ENCODE measurements around the gene MAN1B1.
A peak's percentile ranks its signal among the peaks of the same experiment; 100 is the strongest.
"Not testable (repeated sequence)": the region's sequence is repeated elsewhere in the genome, so short reads cannot be mapped to it uniquely, and the experiment has no call there.

The MAN1B1 gene

DNA sequence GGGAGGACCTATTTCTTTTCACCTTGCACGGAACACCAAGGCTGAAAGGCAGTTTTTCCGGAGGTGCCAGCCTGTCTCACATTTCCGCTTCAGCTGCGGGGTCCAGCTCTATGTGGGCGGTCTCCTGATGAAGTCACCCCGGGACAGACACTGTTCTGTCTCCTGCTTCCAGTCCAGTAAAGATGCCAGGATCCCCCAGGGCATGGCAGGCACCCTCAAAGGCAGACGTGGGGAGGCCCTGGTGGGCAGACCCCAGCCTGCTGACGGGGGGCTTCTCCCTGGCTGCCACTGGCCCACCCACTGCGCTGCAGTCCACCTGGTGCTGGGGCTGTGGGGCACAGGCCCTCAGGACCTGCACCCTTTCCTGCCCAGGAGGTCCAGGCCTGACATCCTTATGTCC lies 24.0 kb upstream of the MAN1B1 start:
- H3K27ac ChIP-seq (ENCODE audit: insufficient read depth, low read length, poor library complexity, severe bottlenecking); H3K9me3 ChIP-seq (ENCODE audit: control insufficient read depth, low read length); H3K4me3 ChIP-seq (ENCODE audit: insufficient read depth, low read depth, low read length, poor library complexity, severe bottlenecking); H3K4me1 ChIP-seq (ENCODE audit: control insufficient read depth, insufficient read depth, low read length, poor library complexity, severe bottlenecking); H3K36me3 ChIP-seq (ENCODE audit: control insufficient read depth, insufficient read depth, low read length); DNase-seq; H3K27me3 ChIP-seq (replicated peaks; ENCODE audit: control insufficient read depth, insufficient read depth, low read length, poor library complexity, severe bottlenecking): not testable (repeated sequence)

DNA sequence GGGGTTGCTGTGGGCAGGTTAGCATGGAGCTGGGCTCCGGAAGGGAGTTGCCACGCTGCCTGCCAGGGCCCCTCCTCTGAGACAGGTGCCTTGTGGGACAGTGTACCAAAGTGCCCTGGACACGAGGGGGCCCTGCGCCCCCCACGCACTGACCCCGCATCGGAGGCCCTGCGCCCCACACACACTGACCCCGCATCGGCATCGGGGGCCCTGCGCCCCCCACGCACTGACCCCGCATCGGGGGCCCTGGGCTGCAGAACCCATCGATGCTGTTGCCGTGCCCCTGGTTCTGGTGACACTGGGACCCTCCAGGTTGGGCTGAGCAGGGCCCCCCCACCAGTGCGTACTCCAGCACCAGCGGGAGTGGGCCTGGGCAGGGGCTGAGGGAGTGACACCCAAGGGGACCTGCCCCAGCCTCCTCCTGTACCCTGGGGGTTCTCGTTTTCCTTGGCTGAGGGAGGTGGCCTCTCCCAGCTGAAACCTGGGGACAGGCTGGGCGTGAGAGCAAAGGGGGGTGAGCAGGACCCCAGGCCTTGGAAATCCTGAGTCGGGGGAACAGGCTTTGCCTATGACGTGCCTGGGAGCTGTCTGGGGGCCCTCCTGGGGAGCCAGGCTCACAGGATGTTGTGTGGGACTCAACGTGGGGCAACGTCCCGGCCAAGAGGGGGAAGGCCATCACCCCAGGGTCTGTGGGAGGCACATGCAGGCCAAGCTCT lies 23.3 kb upstream of the MAN1B1 start:
- Histone ChIP-seq H3K9me3 (ENCODE audit: control insufficient read depth, low read length) (no peaks in the 10 kb centered on the region), H3K27ac (ENCODE audit: insufficient read depth, low read length, poor library complexity, severe bottlenecking) (no peak overlapping the region), H3K27me3 (replicated peaks; ENCODE audit: control insufficient read depth, insufficient read depth, low read length, poor library complexity, severe bottlenecking) (no peaks in the 10 kb centered on the region), H3K4me3 (ENCODE audit: insufficient read depth, low read depth, low read length, poor library complexity, severe bottlenecking) (no peak overlapping the region), H3K4me1 (ENCODE audit: control insufficient read depth, insufficient read depth, low read length, poor library complexity, severe bottlenecking) (no peaks in the 10 kb centered on the region), H3K36me3 (ENCODE audit: control insufficient read depth, insufficient read depth, low read length) (no peaks in the 10 kb centered on the region)
- no peak for DNase-seq

DNA sequence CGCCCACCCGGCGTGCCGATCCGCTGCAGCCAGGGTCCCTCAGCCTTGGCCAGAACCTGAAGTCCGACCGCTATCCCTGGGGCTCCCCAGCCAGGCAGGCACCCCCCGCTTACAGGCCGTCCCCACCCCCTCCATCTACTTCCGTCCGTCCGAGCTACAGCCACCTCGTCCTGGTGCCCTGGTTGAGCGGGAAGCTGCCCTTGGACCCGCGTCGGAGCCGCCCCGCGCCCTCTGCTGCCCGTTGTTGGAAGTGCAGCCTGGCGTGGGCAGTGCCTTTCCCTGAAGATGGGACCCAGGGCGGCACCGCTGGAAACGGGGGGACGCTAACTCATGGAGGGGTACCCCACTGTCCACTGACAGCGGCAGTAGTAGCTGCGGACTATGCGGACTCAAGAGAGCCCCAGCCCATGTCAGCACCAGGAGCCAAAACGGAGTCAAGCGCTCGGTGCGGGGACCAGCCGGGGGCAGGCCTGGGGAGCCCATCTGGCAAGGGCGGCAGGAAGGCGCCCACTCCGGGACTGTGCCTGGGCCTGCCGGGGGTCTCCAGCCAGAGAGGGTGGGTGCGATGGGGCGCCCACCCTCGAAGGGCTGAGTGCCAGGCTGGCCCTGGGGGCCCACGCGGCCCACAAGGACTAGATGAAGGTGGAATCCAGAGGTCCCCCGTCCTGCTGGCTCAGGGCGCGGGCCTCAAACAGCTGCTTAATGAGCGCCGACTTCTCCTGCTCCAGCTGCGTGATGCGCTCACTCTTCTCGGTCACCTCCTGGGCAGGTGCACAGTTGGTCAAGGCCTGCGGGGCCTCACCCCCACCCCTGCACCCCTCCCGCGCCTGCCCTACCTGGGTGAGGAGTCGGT lies 22.5 kb upstream of the MAN1B1 start:
- no peak overlapping the region for H3K4me3 ChIP-seq (ENCODE audit: insufficient read depth, low read depth, low read length, poor library complexity, severe bottlenecking)
- no peaks in the 10 kb centered on the region for H3K9me3 ChIP-seq (ENCODE audit: control insufficient read depth, low read length)
- H3K27ac ChIP-seq (ENCODE audit: insufficient read depth, low read length, poor library complexity, severe bottlenecking): no peak overlapping the region
- H3K27me3 ChIP-seq (replicated peaks; ENCODE audit: control insufficient read depth, insufficient read depth, low read length, poor library complexity, severe bottlenecking): no peaks in the 10 kb centered on the region
- H3K4me1 ChIP-seq (ENCODE audit: control insufficient read depth, insufficient read depth, low read length, poor library complexity, severe bottlenecking): peaks cover under 1% of the 10 kb centered on the region
- no peaks in the 10 kb centered on the region for H3K36me3 ChIP-seq (ENCODE audit: control insufficient read depth, insufficient read depth, low read length)
- DNase-seq: peak in 1 of 3 donors; percentile 42

DNA sequence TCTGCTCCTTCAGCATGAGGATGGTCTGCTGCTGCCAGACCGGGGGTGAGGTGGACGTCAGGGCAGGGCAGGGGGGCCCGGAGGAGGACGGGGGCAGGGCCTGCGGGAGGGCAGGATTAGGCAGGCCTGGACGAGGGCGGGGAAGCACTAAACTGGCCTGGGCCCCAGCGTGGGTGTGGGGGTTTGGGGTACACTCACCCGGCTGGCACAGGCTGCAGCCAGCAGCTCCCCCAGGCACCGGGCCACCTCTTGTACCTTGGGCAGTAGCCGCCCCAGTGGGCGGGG lies 22.0 kb upstream of the MAN1B1 start:
- H3K4me1 ChIP-seq (ENCODE audit: control insufficient read depth, insufficient read depth, low read length, poor library complexity, severe bottlenecking): peaks cover 5% of the 10 kb centered on the region
- H3K4me3 ChIP-seq (ENCODE audit: insufficient read depth, low read depth, low read length, poor library complexity, severe bottlenecking): no peak overlapping the region
- H3K36me3 ChIP-seq (ENCODE audit: control insufficient read depth, insufficient read depth, low read length): no peaks in the 10 kb centered on the region
- H3K9me3 ChIP-seq (ENCODE audit: control insufficient read depth, low read length): no peaks in the 10 kb centered on the region
- DNase-seq: no peak
- H3K27ac ChIP-seq (ENCODE audit: insufficient read depth, low read length, poor library complexity, severe bottlenecking): no peak overlapping the region
- no peaks in the 10 kb centered on the region for H3K27me3 ChIP-seq (replicated peaks; ENCODE audit: control insufficient read depth, insufficient read depth, low read length, poor library complexity, severe bottlenecking)

DNA sequence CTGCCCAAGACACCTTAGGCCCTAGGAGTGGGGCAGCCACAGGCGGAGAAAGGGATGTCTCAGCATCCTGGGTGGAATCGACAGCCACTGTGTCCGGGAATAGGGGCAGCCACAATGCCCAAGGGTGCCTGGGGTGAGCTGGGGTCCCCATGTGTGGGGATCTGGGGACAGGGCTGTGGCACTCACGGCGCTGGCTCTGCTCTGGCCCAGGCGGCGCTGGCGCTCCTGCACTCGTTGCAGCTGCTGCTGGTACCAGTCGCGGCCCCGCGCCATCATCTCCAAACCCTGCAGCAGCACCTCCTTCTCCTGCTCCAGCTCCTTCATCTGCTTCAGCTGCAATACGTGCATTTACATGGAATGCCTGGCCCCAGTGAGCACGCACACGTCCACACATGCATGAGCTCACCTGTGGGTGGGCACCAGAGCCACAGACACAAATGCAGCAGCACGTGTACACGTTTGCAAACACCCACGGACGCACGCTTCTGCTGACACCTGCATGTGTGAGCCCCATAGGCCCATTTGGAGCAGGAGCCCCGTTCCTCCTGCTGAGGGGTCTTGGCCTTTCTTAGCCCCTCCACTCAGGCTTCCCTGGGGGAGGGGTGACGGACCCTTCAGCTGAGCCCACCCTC lies 21.3 kb upstream of the MAN1B1 start:
- Histone ChIP-seq H3K27me3 (replicated peaks; ENCODE audit: control insufficient read depth, insufficient read depth, low read length, poor library complexity, severe bottlenecking) (no peaks in the 10 kb centered on the region), H3K27ac (ENCODE audit: insufficient read depth, low read length, poor library complexity, severe bottlenecking) (no peak overlapping the region), H3K9me3 (ENCODE audit: control insufficient read depth, low read length) (no peaks in the 10 kb centered on the region), H3K4me1 (ENCODE audit: control insufficient read depth, insufficient read depth, low read length, poor library complexity, severe bottlenecking) (peaks cover 5% of the 10 kb centered on the region), H3K36me3 (ENCODE audit: control insufficient read depth, insufficient read depth, low read length) (no peaks in the 10 kb centered on the region), H3K4me3 (ENCODE audit: insufficient read depth, low read depth, low read length, poor library complexity, severe bottlenecking) (no peak overlapping the region)
- DNase-seq: no peak

DNA sequence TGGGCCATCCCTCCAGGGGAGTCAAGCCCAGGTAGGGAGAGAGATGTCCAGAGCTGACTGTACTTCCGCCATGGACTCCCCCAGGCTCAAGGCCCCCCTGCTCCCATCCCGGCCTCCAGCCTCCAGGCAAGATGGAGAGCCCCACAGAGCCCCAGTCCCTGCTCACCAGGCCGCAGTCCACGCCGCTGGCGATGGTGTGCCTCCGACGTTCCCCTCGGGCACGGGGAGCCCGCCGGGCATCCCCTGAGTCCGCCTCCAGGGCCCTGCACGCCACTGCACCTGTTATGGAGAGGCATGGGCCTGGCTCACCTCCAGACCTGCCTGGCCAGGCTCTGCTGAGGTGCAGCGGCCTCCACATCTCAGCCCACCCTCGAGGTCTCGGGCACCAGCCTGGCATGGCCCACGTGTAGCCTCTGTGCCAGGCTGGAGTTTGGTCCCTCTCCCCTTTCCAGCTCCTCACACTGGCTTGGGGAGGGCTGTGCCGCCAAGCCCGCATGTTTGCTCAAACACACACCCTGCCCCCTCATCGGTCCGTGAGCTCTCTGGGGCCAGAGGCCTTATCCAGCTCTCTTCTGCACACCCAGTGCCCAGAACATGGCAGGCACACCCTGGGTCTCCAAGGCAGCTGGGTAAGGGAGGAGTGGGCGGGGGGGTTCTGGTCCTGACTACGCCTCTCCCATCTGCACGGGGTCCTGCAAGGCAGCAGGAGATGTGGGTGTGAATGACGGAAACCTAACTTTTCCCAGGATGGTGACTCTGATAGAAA lies 20.5 kb upstream of the MAN1B1 start:
- Histone ChIP-seq H3K9me3 (ENCODE audit: control insufficient read depth, low read length) (no peaks in the 10 kb centered on the region), H3K36me3 (ENCODE audit: control insufficient read depth, insufficient read depth, low read length) (no peaks in the 10 kb centered on the region), H3K4me3 (ENCODE audit: insufficient read depth, low read depth, low read length, poor library complexity, severe bottlenecking) (no peak overlapping the region), H3K27me3 (replicated peaks; ENCODE audit: control insufficient read depth, insufficient read depth, low read length, poor library complexity, severe bottlenecking) (no peaks in the 10 kb centered on the region), H3K27ac (ENCODE audit: insufficient read depth, low read length, poor library complexity, severe bottlenecking) (no peak overlapping the region), H3K4me1 (ENCODE audit: control insufficient read depth, insufficient read depth, low read length, poor library complexity, severe bottlenecking) (peaks cover 12% of the 10 kb centered on the region)
- no peak for DNase-seq

DNA sequence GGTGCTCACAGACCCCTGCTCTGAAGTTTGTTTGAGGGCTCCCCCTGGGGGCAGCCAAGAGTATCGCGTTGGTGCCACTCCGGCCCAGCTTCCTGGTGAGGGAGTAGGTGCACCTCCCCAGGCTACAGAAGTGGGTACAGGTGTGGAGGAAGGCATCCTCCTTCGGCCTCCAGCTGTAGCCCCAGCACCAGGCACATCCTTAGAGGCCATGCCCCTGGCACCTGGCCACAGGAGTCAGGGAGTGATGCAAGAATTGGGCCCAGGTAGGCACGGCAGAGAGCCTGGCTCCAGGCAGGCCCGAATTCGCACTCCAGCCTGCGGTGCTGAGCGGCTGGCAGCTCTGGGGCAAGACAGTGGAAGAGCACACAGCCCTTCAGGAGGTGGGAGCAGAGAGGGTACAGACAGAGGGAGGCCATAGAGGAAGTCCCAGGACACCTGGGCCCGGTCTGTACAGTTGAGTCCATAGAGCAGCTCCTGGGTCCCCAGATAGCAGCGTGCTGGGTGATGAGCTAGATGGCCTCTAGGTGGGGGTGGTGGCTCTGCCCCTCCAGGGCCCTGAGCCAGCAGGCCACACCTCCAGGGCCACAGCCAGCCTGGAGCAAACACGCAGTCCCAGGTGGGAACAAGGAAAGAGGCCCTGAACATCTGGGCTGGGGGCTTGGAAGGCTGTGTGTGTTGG lies 18.8 kb upstream of the MAN1B1 start:
- peak; percentile 72 to 78 (median 74) for DNase-seq
- H3K27ac ChIP-seq (ENCODE audit: insufficient read depth, low read length, poor library complexity, severe bottlenecking): peak overlapping the region; percentile 28
- H3K4me1 ChIP-seq (ENCODE audit: control insufficient read depth, insufficient read depth, low read length, poor library complexity, severe bottlenecking): peaks cover 12% of the 10 kb centered on the region
- H3K27me3 ChIP-seq (replicated peaks; ENCODE audit: control insufficient read depth, insufficient read depth, low read length, poor library complexity, severe bottlenecking): no peaks in the 10 kb centered on the region
- no peak overlapping the region for H3K4me3 ChIP-seq (ENCODE audit: insufficient read depth, low read depth, low read length, poor library complexity, severe bottlenecking)
- H3K36me3 ChIP-seq (ENCODE audit: control insufficient read depth, insufficient read depth, low read length): no peaks in the 10 kb centered on the region
- H3K9me3 ChIP-seq (ENCODE audit: control insufficient read depth, low read length): no peaks in the 10 kb centered on the region

DNA sequence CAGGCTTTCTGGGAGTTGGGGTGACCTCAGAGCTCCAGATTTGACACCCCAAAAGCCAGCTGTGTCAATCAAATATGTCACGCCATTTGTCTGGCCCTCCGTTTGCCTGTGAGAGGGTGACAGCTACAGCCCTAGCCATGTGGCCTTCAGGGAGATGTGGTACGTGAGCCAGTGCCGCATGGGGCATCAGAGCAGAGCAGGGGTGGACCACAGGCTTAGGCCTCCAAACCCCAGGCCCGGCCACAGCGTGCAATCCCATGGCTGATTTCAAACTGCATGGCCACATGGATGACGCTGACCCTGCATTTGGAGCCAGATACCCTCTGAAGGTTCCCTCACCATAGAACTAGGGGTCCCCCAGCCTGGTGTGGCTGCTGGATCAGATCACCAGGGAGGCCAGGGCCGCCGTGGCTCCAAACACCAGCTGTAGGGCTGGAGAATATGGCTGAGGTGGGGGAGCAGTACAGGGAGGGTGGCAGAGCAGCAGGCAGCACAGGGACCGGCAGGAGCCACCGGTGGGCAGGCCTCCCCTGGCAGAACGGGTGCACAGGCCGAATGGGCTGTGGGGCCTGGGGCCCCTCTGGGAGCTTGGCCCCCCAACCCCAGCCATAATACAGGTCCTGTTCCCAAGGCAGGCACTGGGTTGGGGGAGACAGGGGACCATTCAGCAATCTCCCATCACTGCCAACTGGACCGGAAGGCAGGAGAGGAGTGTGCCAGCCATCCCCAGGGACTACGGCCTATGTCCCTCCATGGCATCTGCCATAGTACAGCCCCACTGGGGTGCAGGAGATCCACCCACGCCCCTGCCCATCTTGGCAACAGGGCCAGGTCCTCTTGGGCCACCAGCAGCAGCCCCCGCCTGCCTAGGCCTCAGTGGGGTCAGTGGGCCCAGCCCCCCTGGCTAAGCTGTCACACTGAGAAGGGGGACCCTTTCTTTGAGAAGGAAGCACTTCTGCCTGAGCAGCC lies 18.0 kb upstream of the MAN1B1 start:
- DNase-seq: no peak
- Histone ChIP-seq H3K27ac (ENCODE audit: insufficient read depth, low read length, poor library complexity, severe bottlenecking) (no peak overlapping the region), H3K9me3 (ENCODE audit: control insufficient read depth, low read length) (no peaks in the 10 kb centered on the region), H3K4me1 (ENCODE audit: control insufficient read depth, insufficient read depth, low read length, poor library complexity, severe bottlenecking) (peaks cover 12% of the 10 kb centered on the region), H3K4me3 (ENCODE audit: insufficient read depth, low read depth, low read length, poor library complexity, severe bottlenecking) (no peak overlapping the region), H3K27me3 (replicated peaks; ENCODE audit: control insufficient read depth, insufficient read depth, low read length, poor library complexity, severe bottlenecking) (no peaks in the 10 kb centered on the region), H3K36me3 (ENCODE audit: control insufficient read depth, insufficient read depth, low read length) (no peaks in the 10 kb centered on the region)

All from effector memory CD4-positive, alpha-beta T cell (primary cell).